Measurements from ENCODE around the gene RELL2. TPM values are rescaled to one million over a fixed set of nuclear protein-coding genes. Genes with fewer than 3 reads are reported as not detected.
A peak's percentile ranks its signal among the peaks of the same experiment; 100 is the strongest.

Gene RELL2
- total and polyA plus RNA-seq, 4 experiments from 2014 or later = 3.0 to 21.3 (median 12.9) TPM

GRCh38 chr5:141628175-141628788 is 8.5 kb upstream of the RELL2 start:
- ChIA-PET CTCF (ENCODE audit: partially characterized antibody) (interaction anchor here (12.5 to 28.3 kb wide), 3 partner anchors 6 to 36 kb away, joined by 198 to 712 read pairs (median 198); partner anchors contain the start of genes DIAPH1, HDAC3 and RELL2), POLR2A (ENCODE audit: partially characterized antibody) (interaction anchor here (4.5 to 13.2 kb wide), 2 partner anchors 8 to 9 kb away, joined by 18 to 159 read pairs; partner anchors contain the start of genes DIAPH1, HDAC3 and RELL2)
- no peak for DNase-seq
- Histone ChIP-seq H3K36me3 (ENCODE audit: insufficient read depth, low read length) (peaks cover 43% of the 10 kb centered on the region), H3K9me3 (ENCODE audit: control insufficient read depth in 1 of 2, low read length in 2 of 2) (no peaks in the 10 kb centered on the region), H3K4me1 (ENCODE audit: insufficient read depth, low read length) (peaks cover 16% of the 10 kb centered on the region), H3K4me3 (ENCODE audit: low read length in 2 of 2) (no peak overlapping the region), H3K27ac (ENCODE audit: low read depth, low read length) (no peak overlapping the region), H3K27me3 (ENCODE audit: insufficient read depth, low read length) (no peaks in the 10 kb centered on the region)
- Mint-ChIP-seq H3K36me3 (peaks cover 50 to 76% of the 10 kb centered on the region in 2 donors), H3K27me3 (no peaks in the 10 kb centered on the region), H3K27ac (peak overlapping the region in 2 of 7 donors; percentile 42 to 64), H3K4me1 (peaks cover 9 to 17% (median 11%) of the 10 kb centered on the region in 4 donors), H3K4me3 (no peak overlapping the region), H3K9me3 (no peaks in the 10 kb centered on the region)
- intact Hi-C loops (cut with micrococcal nuclease) = no loop called here

- Mint-ChIP-seq H3K4me3 (no peak overlapping the region), H3K9me3 (no peaks in the 10 kb centered on the region), H3K4me1 (peaks cover 23 to 35% (median 24%) of the 10 kb centered on the region in 4 donors), H3K27ac (no peak overlapping the region), H3K36me3 (peaks cover 45 to 67% of the 10 kb centered on the region in 2 donors), H3K27me3 (no peaks in the 10 kb centered on the region)
- intact Hi-C loops (cut with micrococcal nuclease) = loop anchor here (10.0 kb wide), 1 partner anchor 1066 kb away; the partner anchor contains the start of genes APBB3 and SLC35A4
- no peak overlapping the region for H3K4me3 ChIP-seq (ENCODE audit: low read length in 2 of 2)
- DNase-seq = no peak
- H3K27me3 ChIP-seq (ENCODE audit: insufficient read depth, low read length) = no peaks in the 10 kb centered on the region
- ChIA-PET CTCF (ENCODE audit: partially characterized antibody) (interaction anchor here (1.0 to 28.3 kb wide), 6 partner anchors 9 to 248 kb away, joined by 3 to 712 read pairs (median 10); partner anchors contain the start of gene DIAPH1), POLR2A (ENCODE audit: partially characterized antibody) (interaction anchor here (1.1 to 4.5 kb wide), 5 partner anchors 12 to 39 kb away, joined by 3 to 18 read pairs (median 3); partner anchors contain the start of gene DIAPH1)
- H3K4me1 ChIP-seq (ENCODE audit: insufficient read depth, low read length) = peaks cover 33% of the 10 kb centered on the region
- H3K9me3 ChIP-seq (ENCODE audit: control insufficient read depth in 1 of 2, low read length in 2 of 2) = no peaks in the 10 kb centered on the region
- no peak overlapping the region for H3K27ac ChIP-seq (ENCODE audit: low read depth, low read length)
- H3K36me3 ChIP-seq (ENCODE audit: insufficient read depth, low read length) = peaks cover 35% of the 10 kb centered on the region
Measured at GRCh38 chr5:141630570-141631140, 6.1 kb upstream of the RELL2 start.

GRCh38 chr5:141632650-141633049 is 4.1 kb upstream of the RELL2 start:
- Mint-ChIP-seq H3K27ac (peak overlapping the region in 3 of 7 donors; percentile 10 to 23 (median 17)), H3K36me3 (peaks cover 29 to 53% of the 10 kb centered on the region in 2 donors), H3K27me3 (no peaks in the 10 kb centered on the region), H3K4me3 (peak overlapping the region in 1 of 8 donors; percentile 7), H3K9me3 (no peaks in the 10 kb centered on the region), H3K4me1 (peaks cover 29 to 43% (median 31%) of the 10 kb centered on the region in 4 donors)
- peaks cover 41% of the 10 kb centered on the region for H3K4me1 ChIP-seq (ENCODE audit: insufficient read depth, low read length)
- ChIA-PET POLR2A (ENCODE audit: partially characterized antibody) (interaction anchor here (4.5 kb wide), 1 partner anchor 14 kb away, joined by 18 read pairs; the partner anchor contains the start of gene DIAPH1), CTCF (ENCODE audit: partially characterized antibody) (interaction anchor here (1.0 to 28.3 kb wide), 7 partner anchors 11 to 336 kb away, joined by 3 to 712 read pairs (median 6); partner anchors contain the start of genes DIAPH1 and RNF14)
- H3K27ac ChIP-seq (ENCODE audit: low read depth, low read length) = no peak overlapping the region
- DNase-seq = no peak
- H3K27me3 ChIP-seq (ENCODE audit: insufficient read depth, low read length) = no peaks in the 10 kb centered on the region
- no peak overlapping the region for H3K4me3 ChIP-seq (ENCODE audit: low read length in 2 of 2)
- H3K36me3 ChIP-seq (ENCODE audit: insufficient read depth, low read length) = peaks cover 31% of the 10 kb centered on the region
- no peaks in the 10 kb centered on the region for H3K9me3 ChIP-seq (ENCODE audit: control insufficient read depth in 1 of 2, low read length in 2 of 2)
- intact Hi-C loops (cut with micrococcal nuclease) = loop anchor here (10.0 kb wide), 1 partner anchor 1068 kb away; the partner anchor contains the start of genes APBB3 and SLC35A4

- peaks cover 29 to 53% (median 39%) of the 10 kb centered on the region in 4 donors for H3K4me1 Mint-ChIP-seq
- intact Hi-C loops (cut with micrococcal nuclease) = loop anchor here (10.0 kb wide), 1 partner anchor 1069 kb away; the partner anchor contains the start of genes APBB3 and SLC35A4
- POLR2A ChIA-PET (ENCODE audit: partially characterized antibody) = interaction anchor here (0.6 to 6.2 kb wide), 3 partner anchors 12 to 29 kb away, joined by 3 to 159 read pairs (median 3); partner anchors contain the start of gene DIAPH1
- no peak overlapping the region for H3K27ac ChIP-seq (ENCODE audit: low read depth, low read length)
- peak overlapping the region in 6 of 8 donors; percentile 3 to 41 (median 24) for H3K4me3 Mint-ChIP-seq
- H3K9me3 Mint-ChIP-seq = no peaks in the 10 kb centered on the region
- H3K36me3 Mint-ChIP-seq = peaks cover 16 to 45% of the 10 kb centered on the region in 2 donors
- H3K27ac Mint-ChIP-seq = peak overlapping the region in 5 of 7 donors; percentile 53 to 88 (median 69)
- CTCF ChIA-PET (ENCODE audit: partially characterized antibody) = interaction anchor here (0.7 to 28.3 kb wide), 10 partner anchors 12 to 1601 kb away, joined by 3 to 712 read pairs (median 4); partner anchors contain the start of gene DIAPH1
- H3K4me1 ChIP-seq (ENCODE audit: insufficient read depth, low read length) = peaks cover 52% of the 10 kb centered on the region
- H3K36me3 ChIP-seq (ENCODE audit: insufficient read depth, low read length) = peaks cover 18% of the 10 kb centered on the region
- no peaks in the 10 kb centered on the region for H3K27me3 ChIP-seq (ENCODE audit: insufficient read depth, low read length)
- H3K4me3 ChIP-seq (ENCODE audit: low read length in 2 of 2) = no peak overlapping the region
- H3K27me3 Mint-ChIP-seq = no peaks in the 10 kb centered on the region
- H3K9me3 ChIP-seq (ENCODE audit: control insufficient read depth in 1 of 2, low read length in 2 of 2) = no peaks in the 10 kb centered on the region
- DNase-seq = no peak
Measured at GRCh38 chr5:141633871-141634561, 2.8 kb upstream of the RELL2 start.

- no peak for DNase-seq
- H3K27ac Mint-ChIP-seq = peak overlapping the region in 6 of 7 donors; percentile 61 to 90 (median 87)
- H3K9me3 ChIP-seq (ENCODE audit: control insufficient read depth in 1 of 2, low read length in 2 of 2) = no peaks in the 10 kb centered on the region
- peaks cover 29 to 53% (median 39%) of the 10 kb centered on the region in 4 donors for H3K4me1 Mint-ChIP-seq
- no peak overlapping the region for H3K27ac ChIP-seq (ENCODE audit: low read depth, low read length)
- no peaks in the 10 kb centered on the region for H3K9me3 Mint-ChIP-seq
- no peak overlapping the region for H3K4me3 ChIP-seq (ENCODE audit: low read length in 2 of 2)
- peaks cover 11% of the 10 kb centered on the region for H3K36me3 ChIP-seq (ENCODE audit: insufficient read depth, low read length)
- H3K4me1 ChIP-seq (ENCODE audit: insufficient read depth, low read length) = peaks cover 52% of the 10 kb centered on the region
- H3K27me3 Mint-ChIP-seq = no peaks in the 10 kb centered on the region
- CTCF ChIA-PET (ENCODE audit: partially characterized antibody) = interaction anchor here (1.0 to 28.3 kb wide), 6 partner anchors 13 to 70 kb away, joined by 4 to 712 read pairs (median 15); partner anchors contain the start of gene DIAPH1
- intact Hi-C loops (cut with micrococcal nuclease) = loop anchor here (5.0 to 10.0 kb wide), 2 partner anchors 48 to 1070 kb away; partner anchors contain the start of genes APBB3, ARAP3 and SLC35A4
- POLR2A ChIA-PET (ENCODE audit: partially characterized antibody) = interaction anchor here (1.2 to 6.2 kb wide), 4 partner anchors 13 to 42 kb away, joined by 3 to 159 read pairs (median 34); partner anchors contain the start of gene DIAPH1
- H3K4me3 Mint-ChIP-seq = peak overlapping the region; percentile 43 to 94 (median 74)
- peaks cover 11 to 39% of the 10 kb centered on the region in 2 donors for H3K36me3 Mint-ChIP-seq
- H3K27me3 ChIP-seq (ENCODE audit: insufficient read depth, low read length) = no peaks in the 10 kb centered on the region
Measured at GRCh38 chr5:141634720-141635119, 2.1 kb upstream of the RELL2 start.

- ChIA-PET CTCF (ENCODE audit: partially characterized antibody) (interaction anchor here (1.1 to 28.3 kb wide), 8 partner anchors 14 to 214 kb away, joined by 3 to 712 read pairs (median 14); partner anchors contain the start of gene DIAPH1), POLR2A (ENCODE audit: partially characterized antibody) (interaction anchor here (0.7 to 6.2 kb wide), 13 partner anchors 10 to 325 kb away, joined by 3 to 159 read pairs (median 10); partner anchors contain the start of genes DIAPH1 and FCHSD1)
- peak overlapping the region; percentile 86 to 98 for H3K4me3 ChIP-seq (ENCODE audit: low read length in 2 of 2)
- Mint-ChIP-seq H3K36me3 (peaks cover 11 to 33% of the 10 kb centered on the region in 2 donors), H3K27me3 (no peaks in the 10 kb centered on the region), H3K4me3 (peak overlapping the region; percentile 88 to 96 (median 94)), H3K9me3 (no peaks in the 10 kb centered on the region), H3K4me1 (peaks cover 29 to 51% (median 39%) of the 10 kb centered on the region in 4 donors), H3K27ac (peak overlapping the region; percentile 7 to 96 (median 95))
- no peaks in the 10 kb centered on the region for H3K27me3 ChIP-seq (ENCODE audit: insufficient read depth, low read length)
- H3K4me1 ChIP-seq (ENCODE audit: insufficient read depth, low read length) = peaks cover 52% of the 10 kb centered on the region
- peaks cover 3% of the 10 kb centered on the region for H3K36me3 ChIP-seq (ENCODE audit: insufficient read depth, low read length)
- intact Hi-C loops (cut with micrococcal nuclease) = loop anchor here (1.0 to 10.0 kb wide), 6 partner anchors 16 to 1071 kb away; partner anchors contain the start of genes APBB3, ARAP3, FCHSD1 and SLC35A4
- DNase-seq = no peak
- H3K27ac ChIP-seq (ENCODE audit: low read depth, low read length) = peak overlapping the region; percentile 87
- no peaks in the 10 kb centered on the region for H3K9me3 ChIP-seq (ENCODE audit: control insufficient read depth in 1 of 2, low read length in 2 of 2)
Measured at GRCh38 chr5:141635646-141636045, 1.2 kb upstream of the RELL2 start.
